Measurements from ENCODE around the gene ACKR4. TPM values are rescaled to one million over a fixed set of nuclear protein-coding genes. Genes with fewer than 3 reads are reported as not detected.
"Not testable (repeated sequence)": the region's sequence is repeated elsewhere in the genome, so short reads cannot be mapped to it uniquely, and the experiment has no call there.

The ACKR4 gene
- total RNA-seq, 2 experiments from 2014 or later, result not detected

DNA sequence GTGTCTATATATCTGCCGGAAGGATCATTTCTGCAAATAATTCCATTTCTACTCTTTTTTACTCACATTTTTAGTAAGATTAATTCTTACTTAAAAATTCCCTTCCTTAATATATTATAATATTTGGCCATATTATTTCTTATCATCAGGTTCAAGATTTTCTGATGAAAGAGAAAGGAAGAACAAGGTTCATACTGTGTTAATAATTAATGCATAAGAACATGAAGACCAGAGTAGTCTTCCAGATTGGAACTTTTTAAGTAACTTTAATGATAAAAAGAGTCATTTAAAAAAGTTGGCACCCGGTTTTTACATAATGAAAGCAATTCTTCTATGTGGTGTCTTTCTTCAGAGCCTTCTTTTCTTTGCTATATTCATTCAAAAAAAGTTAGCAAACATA, 590 bp downstream of the ACKR4 start:
- intact Hi-C loops (cut with micrococcal nuclease), result no loop called here
- CTCF ChIA-PET, result no interaction called here
- TF ChIP-seq, protein P1, sequence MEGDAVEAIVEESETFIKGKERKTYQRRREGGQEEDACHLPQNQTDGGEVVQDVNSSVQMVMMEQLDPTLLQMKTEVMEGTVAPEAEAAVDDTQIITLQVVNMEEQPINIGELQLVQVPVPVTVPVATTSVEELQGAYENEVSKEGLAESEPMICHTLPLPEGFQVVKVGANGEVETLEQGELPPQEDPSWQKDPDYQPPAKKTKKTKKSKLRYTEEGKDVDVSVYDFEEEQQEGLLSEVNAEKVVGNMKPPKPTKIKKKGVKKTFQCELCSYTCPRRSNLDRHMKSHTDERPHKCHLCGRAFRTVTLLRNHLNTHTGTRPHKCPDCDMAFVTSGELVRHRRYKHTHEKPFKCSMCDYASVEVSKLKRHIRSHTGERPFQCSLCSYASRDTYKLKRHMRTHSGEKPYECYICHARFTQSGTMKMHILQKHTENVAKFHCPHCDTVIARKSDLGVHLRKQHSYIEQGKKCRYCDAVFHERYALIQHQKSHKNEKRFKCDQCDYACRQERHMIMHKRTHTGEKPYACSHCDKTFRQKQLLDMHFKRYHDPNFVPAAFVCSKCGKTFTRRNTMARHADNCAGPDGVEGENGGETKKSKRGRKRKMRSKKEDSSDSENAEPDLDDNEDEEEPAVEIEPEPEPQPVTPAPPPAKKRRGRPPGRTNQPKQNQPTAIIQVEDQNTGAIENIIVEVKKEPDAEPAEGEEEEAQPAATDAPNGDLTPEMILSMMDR (IDR thresholded peaks at IDR 0.05), result no peak
- no peaks in the 10 kb centered on the region for H3K9me3 Mint-ChIP-seq
- H3K36me3 Mint-ChIP-seq (ENCODE audit: low read depth), result peaks cover 34% of the 10 kb centered on the region
- no peak overlapping the region for H3K4me3 Mint-ChIP-seq
- no peak for DNase-seq
- ATAC-seq, result no peak
- POLR2A ChIA-PET, result no interaction called here
- H3K4me1 Mint-ChIP-seq (ENCODE audit: low read depth), result peaks cover 5% of the 10 kb centered on the region
- no peaks in the 10 kb centered on the region for H3K27me3 Mint-ChIP-seq
- no peak overlapping the region for H3K27ac Mint-ChIP-seq

DNA sequence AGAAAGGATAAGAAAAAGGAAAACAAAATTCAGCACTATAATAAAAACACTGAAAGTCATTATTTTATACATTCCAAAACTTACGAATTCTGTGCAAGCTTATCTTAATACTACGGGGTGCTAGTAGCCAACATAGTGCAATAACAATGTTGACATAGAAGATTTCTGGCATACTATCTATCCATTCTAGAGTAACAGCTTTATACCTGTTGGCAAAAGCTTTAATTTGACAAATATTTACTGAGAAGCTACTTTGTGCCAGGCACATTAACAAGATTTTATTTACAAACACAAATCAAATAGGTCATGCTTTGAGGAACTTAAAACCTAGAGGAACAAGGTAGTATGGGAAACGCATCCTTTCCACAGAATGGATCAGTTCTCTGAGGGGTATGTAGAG, 1.1 kb downstream of the ACKR4 start:
- Mint-ChIP-seq H3K27me3 (no peaks in the 10 kb centered on the region), H3K27ac (no peak overlapping the region), H3K4me1 (ENCODE audit: low read depth) (peaks cover 5% of the 10 kb centered on the region), H3K9me3 (no peaks in the 10 kb centered on the region), H3K36me3 (ENCODE audit: low read depth) (peaks cover 36% of the 10 kb centered on the region), H3K4me3 (no peak overlapping the region)
- ChIA-PET POLR2A (interaction anchor here (0.6 kb wide), 1 partner anchor 102 kb away, joined by 3 read pairs; no protein-coding TSS in a partner anchor), CTCF (no interaction called here)
- DNase-seq (no peak), ATAC-seq (no peak)
- intact Hi-C loops (cut with micrococcal nuclease), result no loop called here
- TF ChIP-seq, protein P1 (IDR thresholded peaks at IDR 0.05), result no peak

DNA sequence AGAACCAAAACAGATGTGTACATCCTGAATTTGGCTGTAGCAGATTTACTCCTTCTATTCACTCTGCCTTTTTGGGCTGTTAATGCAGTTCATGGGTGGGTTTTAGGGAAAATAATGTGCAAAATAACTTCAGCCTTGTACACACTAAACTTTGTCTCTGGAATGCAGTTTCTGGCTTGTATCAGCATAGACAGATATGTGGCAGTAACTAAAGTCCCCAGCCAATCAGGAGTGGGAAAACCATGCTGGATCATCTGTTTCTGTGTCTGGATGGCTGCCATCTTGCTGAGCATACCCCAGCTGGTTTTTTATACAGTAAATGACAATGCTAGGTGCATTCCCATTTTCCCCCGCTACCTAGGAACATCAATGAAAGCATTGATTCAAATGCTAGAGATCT, 3.5 kb downstream of the ACKR4 start:
- H3K36me3 Mint-ChIP-seq (ENCODE audit: low read depth), result peaks cover 35% of the 10 kb centered on the region
- DNase-seq; H3K9me3 Mint-ChIP-seq; H3K4me1 Mint-ChIP-seq (ENCODE audit: low read depth); H3K27me3 Mint-ChIP-seq; H3K4me3 Mint-ChIP-seq; intact Hi-C loops (cut with micrococcal nuclease); ATAC-seq; H3K27ac Mint-ChIP-seq; POLR2A ChIA-PET: not testable (repeated sequence)
- CTCF ChIA-PET, result interaction anchor here (1.1 kb wide), 1 partner anchor 41 kb away, joined by 3 read pairs; no protein-coding TSS in a partner anchor

DNA sequence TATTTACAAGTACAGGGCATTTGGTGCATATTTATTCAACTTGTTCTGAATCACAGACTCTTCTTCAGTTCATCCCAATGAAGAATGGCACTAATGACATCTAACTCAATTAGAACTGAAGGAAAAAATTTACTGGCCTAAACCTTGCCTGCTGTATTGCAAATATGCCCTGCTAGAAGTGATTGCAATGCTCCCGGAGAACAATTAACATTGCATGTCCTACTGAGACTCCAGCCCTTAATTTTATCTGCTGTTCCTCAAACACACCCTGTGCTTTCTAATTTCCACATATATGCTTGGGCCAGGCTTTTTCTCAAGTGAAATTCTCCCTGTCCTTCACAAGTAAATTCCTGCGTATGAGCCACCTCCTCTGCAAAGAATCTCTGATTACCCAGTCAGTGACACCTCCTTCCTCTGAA, 8.3 kb downstream of the ACKR4 start:
- TF ChIP-seq, protein P1 (IDR thresholded peaks at IDR 0.05), result no peak
- intact Hi-C loops (cut with micrococcal nuclease), result no loop called here
- ATAC-seq, result no peak
- Mint-ChIP-seq H3K36me3 (ENCODE audit: low read depth) (peaks cover 36% of the 10 kb centered on the region), H3K27ac (no peak overlapping the region), H3K4me1 (ENCODE audit: low read depth) (no peaks in the 10 kb centered on the region), H3K9me3 (no peaks in the 10 kb centered on the region), H3K4me3 (no peak overlapping the region), H3K27me3 (no peaks in the 10 kb centered on the region)
- no peak for DNase-seq
- POLR2A ChIA-PET, result no interaction called here
- CTCF ChIA-PET, result no interaction called here

DNA sequence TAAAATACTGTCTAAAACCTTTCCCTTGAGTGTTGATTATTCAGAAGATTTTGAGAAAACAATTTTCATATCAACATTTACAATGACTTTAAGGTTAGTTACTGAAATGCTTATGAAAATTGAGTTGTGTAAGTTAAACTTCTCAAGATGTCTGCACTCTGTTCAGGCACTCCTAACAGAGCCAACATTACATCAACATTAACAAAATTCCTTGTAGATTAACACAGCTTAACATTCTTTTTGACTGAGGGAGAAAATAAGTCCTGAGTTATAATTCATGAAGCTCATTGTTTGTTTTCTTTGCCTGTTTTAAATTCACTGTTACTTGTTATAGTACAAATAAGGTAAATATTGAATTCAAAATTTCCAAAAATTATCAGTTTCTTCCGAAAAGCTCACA, 9.0 kb downstream of the ACKR4 start:
- H3K36me3 Mint-ChIP-seq (ENCODE audit: low read depth), result peaks cover 42% of the 10 kb centered on the region
- H3K27me3 Mint-ChIP-seq, result no peaks in the 10 kb centered on the region
- intact Hi-C loops (cut with micrococcal nuclease), result no loop called here
- TF ChIP-seq, protein P1 (IDR thresholded peaks at IDR 0.05), result no peak
- no peak for ATAC-seq
- no peaks in the 10 kb centered on the region for H3K4me1 Mint-ChIP-seq (ENCODE audit: low read depth)
- POLR2A ChIA-PET, result no interaction called here
- no peak overlapping the region for H3K27ac Mint-ChIP-seq
- CTCF ChIA-PET, result no interaction called here
- DNase-seq, result no peak
- no peaks in the 10 kb centered on the region for H3K9me3 Mint-ChIP-seq
- no peak overlapping the region for H3K4me3 Mint-ChIP-seq

DNA sequence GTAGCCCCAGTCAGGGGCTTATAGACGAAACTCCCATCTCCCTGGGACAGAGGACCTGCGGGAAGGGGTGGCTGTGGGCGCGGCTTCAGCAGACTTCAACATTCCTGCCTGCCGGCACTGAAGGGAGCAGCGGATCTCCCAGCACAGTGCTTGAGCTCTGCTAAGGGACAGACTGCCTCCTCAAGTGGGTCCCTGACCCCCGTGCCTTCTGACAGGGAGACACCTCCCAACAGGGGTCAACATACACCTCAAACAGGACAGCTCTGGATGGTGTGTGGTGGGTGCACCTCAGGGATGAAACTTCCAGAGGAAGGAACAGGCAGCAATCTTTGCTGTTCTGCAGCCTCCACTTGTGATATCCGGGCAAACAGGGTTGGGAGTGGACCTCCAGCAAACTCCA, 9.6 kb downstream of the ACKR4 start:
- intact Hi-C loops (cut with micrococcal nuclease); H3K4me3 Mint-ChIP-seq; DNase-seq; H3K4me1 Mint-ChIP-seq (ENCODE audit: low read depth); H3K9me3 Mint-ChIP-seq; POLR2A ChIA-PET; H3K27ac Mint-ChIP-seq; ATAC-seq; CTCF ChIA-PET; H3K27me3 Mint-ChIP-seq: not testable (repeated sequence)
- peaks cover 45% of the 10 kb centered on the region for H3K36me3 Mint-ChIP-seq (ENCODE audit: low read depth)

DNA sequence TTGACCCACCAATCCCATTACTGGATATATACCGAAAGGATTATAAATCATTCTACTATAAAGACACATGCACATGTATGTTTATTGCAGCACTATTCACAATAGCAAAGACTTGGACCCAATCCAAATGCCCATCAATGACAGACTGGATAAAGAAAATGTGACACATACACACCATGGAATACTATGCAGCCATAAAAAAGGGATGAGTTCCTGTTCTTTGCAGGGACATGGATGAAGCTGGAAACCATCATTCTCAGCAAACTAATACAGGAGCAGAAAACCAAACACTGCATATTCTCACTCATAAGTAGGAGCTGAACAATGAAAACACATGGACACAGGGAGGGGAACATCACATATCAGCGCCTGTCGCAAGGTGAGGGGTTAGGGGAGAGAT, 18.2 kb downstream of the ACKR4 start:
- CTCF ChIA-PET, result interaction anchor here (1.9 kb wide), 1 partner anchor 79 kb away, joined by 6 read pairs; no protein-coding TSS in a partner anchor

More for the DNA sequence above, 18.2 kb downstream of the ACKR4 start:
- H3K9me3 Mint-ChIP-seq; H3K27me3 Mint-ChIP-seq; DNase-seq; intact Hi-C loops (cut with micrococcal nuclease); ATAC-seq; H3K4me3 Mint-ChIP-seq; POLR2A ChIA-PET; H3K27ac Mint-ChIP-seq; H3K4me1 Mint-ChIP-seq (ENCODE audit: low read depth): not testable (repeated sequence)
- H3K36me3 Mint-ChIP-seq (ENCODE audit: low read depth), result peaks cover 47% of the 10 kb centered on the region

Data from activated CD8-positive, alpha-beta T cell treated with anti-CD3 and anti-CD28 coated beads for 36 hours (primary cell).